Fibroblast of lung (primary cell): ENCODE measurements around the gene NTN1.

Experiments used
- EZH2 ChIP-seq: IDR thresholded peaks from 2 replicates; pipeline ENCODE4 v1.5.1; 2012; ENCODE audit warnings: low read length, control low read depth, mild to moderate bottlenecking; ENCODE audit errors: missing control alignments
- TF ChIP-seq, protein P1 (sequence below), 2 donors: IDR thresholded peaks in 1 of 2; conservative IDR thresholded peaks in 1 of 2; 1 replicate in 1 of 2; 2 replicates in 1 of 2; pipeline ENCODE4 v1.5.1; 2011 to 2012; ENCODE audit warnings: low read length in 2 of 2, control low read depth in 1 of 2, inconsistent platforms in 1 of 2, low read depth in 1 of 2, mild to moderate bottlenecking in 1 of 2

DNA sequence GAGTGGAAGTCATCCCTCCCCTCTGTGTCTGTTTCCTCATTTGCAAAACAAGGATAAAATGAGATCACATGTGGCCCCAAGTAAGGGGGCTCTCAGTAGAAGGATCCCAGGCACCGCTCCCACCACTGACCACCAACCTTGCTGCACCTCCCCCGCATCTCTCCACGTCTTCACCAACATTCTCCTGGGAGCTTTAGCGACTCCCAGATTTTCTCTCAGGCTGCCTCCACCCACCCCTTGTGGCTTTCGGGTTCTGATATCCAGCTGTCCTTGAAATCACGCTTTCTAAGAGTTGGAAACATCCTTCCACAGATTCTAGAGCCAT is 16.4 kb upstream of the NTN1 start:
- TF ChIP-seq, protein P1, sequence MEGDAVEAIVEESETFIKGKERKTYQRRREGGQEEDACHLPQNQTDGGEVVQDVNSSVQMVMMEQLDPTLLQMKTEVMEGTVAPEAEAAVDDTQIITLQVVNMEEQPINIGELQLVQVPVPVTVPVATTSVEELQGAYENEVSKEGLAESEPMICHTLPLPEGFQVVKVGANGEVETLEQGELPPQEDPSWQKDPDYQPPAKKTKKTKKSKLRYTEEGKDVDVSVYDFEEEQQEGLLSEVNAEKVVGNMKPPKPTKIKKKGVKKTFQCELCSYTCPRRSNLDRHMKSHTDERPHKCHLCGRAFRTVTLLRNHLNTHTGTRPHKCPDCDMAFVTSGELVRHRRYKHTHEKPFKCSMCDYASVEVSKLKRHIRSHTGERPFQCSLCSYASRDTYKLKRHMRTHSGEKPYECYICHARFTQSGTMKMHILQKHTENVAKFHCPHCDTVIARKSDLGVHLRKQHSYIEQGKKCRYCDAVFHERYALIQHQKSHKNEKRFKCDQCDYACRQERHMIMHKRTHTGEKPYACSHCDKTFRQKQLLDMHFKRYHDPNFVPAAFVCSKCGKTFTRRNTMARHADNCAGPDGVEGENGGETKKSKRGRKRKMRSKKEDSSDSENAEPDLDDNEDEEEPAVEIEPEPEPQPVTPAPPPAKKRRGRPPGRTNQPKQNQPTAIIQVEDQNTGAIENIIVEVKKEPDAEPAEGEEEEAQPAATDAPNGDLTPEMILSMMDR (conservative IDR thresholded peaks at IDR 0.05 in 1 of 2, IDR thresholded peaks at IDR 0.05 in 1 of 2; ENCODE audit: low read depth in 1 of 2, low read length in 2 of 2), result no peak
- TF ChIP-seq EZH2, result no peak
